ENCODE measurements around the gene GBP7. TPM values are rescaled to one million over a fixed set of nuclear protein-coding genes. Genes with fewer than 3 reads are reported as not detected.
A peak's percentile ranks its signal among the peaks of the same experiment; 100 is the strongest.

GBP7 gene
- total RNA-seq (2013; cell fraction: nucleolus; rRNA removed) = not detected in 2 replicates
- not detected in 2 replicates for total RNA-seq (2014; rRNA removed)
- total RNA-seq (2014; rRNA removed; fragmentation: Illumina TruSeq; extraction: Trizol) = not detected in 2 replicates
- not detected in 2 replicates for total RNA-seq (2021)
- polyA plus RNA-seq (2011; ENCODE audit: low read depth) = not detected
- not detected in 2 replicates for polyA plus RNA-seq (2011; rRNA removed)
- not detected in 2 replicates for polyA plus RNA-seq (2011; cell fraction: cytosol; rRNA removed)
- not detected in 2 replicates for polyA plus RNA-seq (2011; cell fraction: nucleus; rRNA removed)
- not detected in 2 replicates for polyA plus RNA-seq (2012)
- not detected in 2 replicates for polyA plus RNA-seq (2014; fragmentation: Illumina TruSeq; extraction: Trizol)
- not detected for polyA plus RNA-seq (2014; fragmentation: Nextera tagmentation; extraction: Ambion mirVana)
- polyA plus RNA-seq (2014; rRNA removed) = not detected in 2 replicates
- polyA plus RNA-seq (2016; fragmentation: Nextera tagmentation; extraction: Ambion mirVana) = not detected
- not detected in 2 replicates for polyA minus RNA-seq (2011; rRNA and poly(A)+ RNA removed)
- polyA minus RNA-seq (2011; cell fraction: cytosol; rRNA and poly(A)+ RNA removed) = not detected in 2 replicates
- not detected in 2 replicates for polyA minus RNA-seq (2011; cell fraction: nucleus; rRNA and poly(A)+ RNA removed)
- percentile 16 among the genes with signal in this experiment for Bru-seq, nascent RNA
- percentile 22 among the genes with signal in this experiment for BruChase-seq, experiment 1, labeled RNA remaining after a 6-hour chase
- percentile 37 among the genes with signal in this experiment for BruChase-seq, experiment 2, labeled RNA remaining after a 2-hour chase
- long read RNA-seq, experiment 1 = 0 reads
- long read RNA-seq, experiment 2 = 0 reads

GRCh38 chr1:89175601-89176256 is at the start of gene GBP7:
TSS of gene GBP7 (minus strand) at chr1:89176003. CDS start at chr1:89171935, 4,068 bp downstream.
- Histone ChIP-seq H4K20me1 (ENCODE audit: control insufficient read depth, insufficient read depth) (no peaks in the 10 kb centered on the region), H3K4me3 (no peak within 1 kb of the TSS), H3K4me2 (ENCODE audit: control insufficient read depth, insufficient read depth) (no peak within 1 kb of the TSS), H3K36me3 (ENCODE audit: control insufficient read depth in 2 of 2, insufficient read depth in 2 of 2, low read length in 1 of 2) (no peaks in the 10 kb centered on the region), H3K4me1 (ENCODE audit: control insufficient read depth, insufficient read depth, low read length) (no peaks in the 10 kb centered on the region), H3K9ac (ENCODE audit: control insufficient read depth, insufficient read depth, low read length) (no peak within 1 kb of the TSS), H3K27ac (ENCODE audit: control insufficient read depth, insufficient read depth) (no peak within 1 kb of the TSS), H2AFZ (ENCODE audit: control insufficient read depth, low read depth, low read length) (no peak within 1 kb of the TSS), H3K9me3 (replicated peaks; ENCODE audit: control insufficient read depth, insufficient read depth, low read length) (no peaks in the 10 kb centered on the region), H3K27me3 (replicated peaks in 1 of 2; ENCODE audit: control insufficient read depth in 2 of 2, insufficient read depth in 2 of 2, low read length in 1 of 2) (no peaks in the 10 kb centered on the region), H3K79me2 (ENCODE audit: control insufficient read depth, insufficient read depth, low read length) (no peaks in the 10 kb centered on the region)
- RAD21 ChIA-PET (ENCODE audit: unreplicated experiment) = no interaction called here
- SMC1A ChIA-PET (ENCODE audit: uncharacterized antibody, unreplicated experiment) = interaction anchor here (1.0 to 1.7 kb wide), 2 partner anchors 23 to 188 kb away, joined by 3 to 5 read pairs; partner anchors contain the start of genes GBP4 and GBP6
- BruUV-seq (replicated peaks) = no TSS peak
- intact Hi-C loops (cut with micrococcal nuclease; ENCODE audit: unreplicated experiment) (no loop called here), in situ Hi-C loops (cut with MboI) (no loop called here)
- POLR2A ChIA-PET = no interaction called here
- CTCF ChIA-PET = no interaction called here
- FAIRE-seq (no peak), DNase-seq (ENCODE audit: low read depth, low spot score) (no peak), ATAC-seq (no peak)
- TF ChIP-seq ZBED1 (IDR thresholded peaks at IDR 0.05; ENCODE audit: borderline replicate concordance) (no peak), KLF5 (IDR thresholded peaks at IDR 0.05; ENCODE audit: partially characterized antibody) (no peak), SRF (IDR thresholded peaks at IDR 0.05; ENCODE audit: low read depth in 2 of 2, low read length in 2 of 2) (no peak), DPF2 (IDR thresholded peaks at IDR 0.05) (no peak), IKZF1 (conservative IDR thresholded peaks at IDR 0.05) (no peak), WRNIP1 (IDR thresholded peaks at IDR 0.05; ENCODE audit: borderline replicate concordance, low read depth, low read length) (no peak), MEF2A (IDR thresholded peaks at IDR 0.05; ENCODE audit: insufficient read depth, low read depth, low read length) (no peak), STAT3 (IDR thresholded peaks at IDR 0.05; ENCODE audit: low read depth, low read length) (no peak), BCL3 (IDR thresholded peaks at IDR 0.05; ENCODE audit: borderline replicate concordance, insufficient read depth, low read depth, low read length, poor library complexity, severe bottlenecking) (no peak), JUNB (IDR thresholded peaks at IDR 0.05) (no peak), SP1 (IDR thresholded peaks at IDR 0.05; ENCODE audit: low read depth, low read length) (no peak), RB1 (IDR thresholded peaks at IDR 0.05; ENCODE audit: borderline replicate concordance) (no peak), RAD21 (IDR thresholded peaks at IDR 0.05; ENCODE audit: insufficient read depth, low read depth, low read length) (no peak), STAT1 (conservative IDR thresholded peaks at IDR 0.05) (no peak), E2F4 (IDR thresholded peaks at IDR 0.05; ENCODE audit: low read depth, low read length) (no peak), RAD51 (IDR thresholded peaks at IDR 0.05) (no peak), BCL11A (IDR thresholded peaks at IDR 0.05; ENCODE audit: low read depth, low read length) (no peak), ZNF207 (IDR thresholded peaks at IDR 0.05; ENCODE audit: borderline replicate concordance) (no peak), CHD1 (IDR thresholded peaks at IDR 0.05; ENCODE audit: low read depth, low read length) (no peak), PML (IDR thresholded peaks at IDR 0.05; ENCODE audit: low read length) (no peak)

Measured in GM12878 (cell line).